NCI-H748 treated with DMSO at 0.1 percent for 48 hours (cell line): ENCODE results near the gene BLID.

Source experiments
- DNase-seq: peaks from one replicate; lab custom pipeline; 2025; lab: John Stamatoyannopoulos, UW

Gene BLID

DNA sequence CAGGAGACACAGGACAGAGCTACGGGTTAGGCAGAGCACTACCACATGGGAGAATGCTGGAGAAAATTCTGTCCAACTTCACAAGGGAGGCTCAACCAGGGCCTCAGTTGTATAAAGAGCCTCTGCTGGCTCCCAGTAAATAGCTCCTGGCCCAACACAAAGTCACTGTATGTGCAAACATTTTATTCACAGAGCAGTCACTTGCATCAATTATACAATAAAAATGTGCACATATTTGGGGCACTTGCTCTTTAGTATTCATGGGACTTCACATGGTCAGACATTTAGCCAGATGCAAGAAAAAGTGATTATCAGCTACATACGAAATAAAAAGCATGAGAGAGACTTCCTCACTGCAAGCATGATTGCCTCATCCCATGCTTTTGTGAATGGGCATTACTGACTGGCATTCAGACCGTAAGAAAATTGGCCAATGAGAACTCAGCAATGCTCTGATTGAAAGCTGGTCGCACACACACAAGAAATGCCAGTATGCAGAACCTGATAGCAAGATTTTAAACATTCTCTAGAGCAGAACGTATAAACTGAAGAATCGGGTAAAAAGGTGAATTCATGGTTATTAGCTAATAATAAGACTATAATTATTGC is 39.4 kb downstream of the BLID start:
- DNase-seq, result no peak

DNA sequence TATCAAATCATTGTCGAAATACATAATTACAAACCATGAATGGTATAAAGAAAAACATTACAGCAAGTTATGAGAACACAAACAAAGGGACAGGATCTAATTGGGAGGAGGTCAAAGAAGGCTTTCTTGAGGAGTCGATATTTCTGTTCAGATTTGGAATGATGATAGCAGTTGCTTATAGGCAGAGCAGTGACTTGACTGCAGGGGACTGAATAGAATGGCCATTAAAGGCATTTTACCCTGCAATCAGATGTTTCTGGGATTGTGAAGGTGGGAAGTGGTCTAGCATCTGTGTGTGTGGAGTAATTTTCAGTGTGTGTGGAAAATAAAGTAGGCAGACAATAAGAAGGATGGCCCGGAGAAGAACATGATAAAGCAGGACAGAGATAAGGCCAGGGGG is 41.0 kb downstream of the BLID start:
- no peak for DNase-seq

DNA sequence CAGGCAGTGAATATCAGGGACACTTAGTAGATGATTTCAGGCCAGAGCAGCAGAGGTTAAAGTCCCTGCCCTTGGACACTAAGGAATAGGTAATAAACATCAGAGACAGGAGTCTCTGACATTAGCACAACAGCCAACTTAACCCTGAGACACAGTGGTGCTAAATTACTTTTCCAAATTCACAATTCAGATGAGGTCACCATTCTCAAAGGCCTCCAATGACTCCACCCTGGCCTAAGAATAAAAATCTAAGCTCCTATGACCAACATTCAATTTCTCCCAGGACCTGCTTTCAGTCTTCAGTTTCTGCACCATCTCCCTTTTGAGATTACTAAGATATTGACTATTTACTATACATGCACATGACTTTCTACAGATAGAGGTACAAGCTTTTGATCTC is 42.0 kb downstream of the BLID start:
- no peak for DNase-seq

DNA sequence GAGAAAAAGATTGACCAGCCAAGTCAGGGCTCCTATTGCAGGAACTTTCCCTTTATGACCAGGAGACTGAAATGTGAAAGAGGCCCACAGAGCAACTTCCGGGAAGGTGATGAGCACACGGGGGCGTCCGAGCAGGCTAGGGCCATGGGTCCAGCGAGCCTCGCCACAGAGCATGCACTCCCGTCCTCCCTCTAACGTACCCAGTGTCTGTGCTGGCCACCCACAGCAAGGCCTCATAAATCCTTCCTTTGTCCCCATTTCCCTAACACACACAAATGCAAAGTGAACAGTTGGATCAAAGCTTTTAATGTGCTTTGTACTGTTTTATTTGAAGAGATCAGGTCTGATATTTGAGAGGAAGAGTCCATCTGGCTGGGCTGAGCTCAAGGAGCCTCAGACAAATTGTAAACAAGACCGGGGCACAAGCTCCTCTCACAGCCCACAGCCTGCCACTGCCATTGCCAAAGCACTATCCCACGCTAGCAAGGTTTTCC is 44.3 kb downstream of the BLID start:
- no peak for DNase-seq

DNA sequence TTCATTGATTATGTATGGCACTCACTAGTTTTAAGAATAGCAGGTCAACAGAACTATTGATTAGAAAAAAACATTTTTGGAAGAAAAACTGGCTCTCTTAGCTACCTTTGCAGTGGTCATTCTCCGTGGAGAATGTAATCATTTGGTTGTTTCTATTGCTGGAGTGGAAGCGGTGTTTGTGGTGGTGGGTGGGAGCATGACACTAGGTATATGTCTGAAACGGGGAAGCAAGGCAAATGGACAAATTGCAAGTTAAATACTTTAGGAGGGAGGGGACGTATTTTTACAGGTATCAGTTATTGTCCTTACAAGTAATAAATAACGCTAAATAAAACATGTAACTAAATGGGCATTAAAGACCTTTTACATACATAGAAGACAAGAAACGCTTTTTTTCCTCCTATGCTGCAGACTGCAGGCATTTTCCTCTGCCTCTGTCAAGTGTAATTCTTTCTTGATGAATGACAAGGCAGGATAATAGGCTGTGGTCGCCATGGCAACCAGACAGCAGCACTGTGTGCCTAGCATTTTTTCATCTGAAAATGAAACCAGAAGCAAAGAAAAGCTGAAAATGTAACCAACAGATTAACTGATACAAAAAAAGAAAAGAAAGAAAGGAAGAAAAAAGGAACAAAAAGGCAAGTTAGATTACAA is 46.2 kb downstream of the BLID start:
- peak; percentile 2 for DNase-seq

DNA sequence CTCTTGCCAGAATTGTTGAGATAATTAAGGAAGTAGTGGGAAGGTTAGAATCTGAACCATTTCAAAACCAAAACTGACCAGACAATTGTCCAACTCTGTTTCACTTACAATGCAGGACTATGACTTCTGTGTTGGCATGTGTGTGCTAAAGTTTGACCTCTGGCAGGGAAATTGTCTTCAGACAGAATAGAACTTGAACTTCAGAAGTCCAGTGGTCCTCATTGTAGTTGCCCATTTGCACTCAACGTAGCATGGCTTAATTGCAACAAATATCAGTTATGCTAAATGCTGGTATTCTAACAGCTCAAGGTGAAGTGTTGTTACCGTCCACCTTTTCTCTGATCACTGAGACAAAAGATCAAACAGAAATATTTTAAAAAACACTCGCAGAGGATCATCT is 47.2 kb downstream of the BLID start:
- DNase-seq, result no peak

DNA sequence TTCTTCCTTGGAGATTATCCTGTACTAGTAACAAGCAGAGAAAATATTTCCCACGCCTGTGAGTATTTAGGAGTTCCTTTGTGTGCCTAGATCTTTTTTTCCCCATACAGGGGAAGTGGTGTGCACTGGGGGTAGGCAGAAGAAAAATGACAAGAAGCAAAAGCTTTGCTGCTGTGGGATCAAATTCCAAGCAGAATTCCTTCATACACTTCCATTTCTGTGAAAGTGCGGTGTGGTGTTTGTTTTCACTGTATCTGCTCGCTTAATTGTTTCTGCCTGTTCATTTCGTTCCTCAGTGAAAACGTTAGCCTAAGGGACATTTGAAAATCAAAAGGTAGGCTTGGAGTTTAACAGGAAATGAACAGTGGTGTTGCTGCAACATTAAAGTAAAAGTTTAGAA is 47.9 kb downstream of the BLID start:
- DNase-seq, result no peak
